Measurements from ENCODE around the gene SERPINA10. TPM values are rescaled to one million over a fixed set of nuclear protein-coding genes. Genes with fewer than 3 reads are reported as not detected.
"Not testable (repeated sequence)": the region's sequence is repeated elsewhere in the genome, so short reads cannot be mapped to it uniquely, and the experiment has no call there.

The SERPINA10 gene
- total RNA-seq, 8 experiments from 2014 or later = 0.25 to 1.9 (median 0.43) TPM

DNA sequence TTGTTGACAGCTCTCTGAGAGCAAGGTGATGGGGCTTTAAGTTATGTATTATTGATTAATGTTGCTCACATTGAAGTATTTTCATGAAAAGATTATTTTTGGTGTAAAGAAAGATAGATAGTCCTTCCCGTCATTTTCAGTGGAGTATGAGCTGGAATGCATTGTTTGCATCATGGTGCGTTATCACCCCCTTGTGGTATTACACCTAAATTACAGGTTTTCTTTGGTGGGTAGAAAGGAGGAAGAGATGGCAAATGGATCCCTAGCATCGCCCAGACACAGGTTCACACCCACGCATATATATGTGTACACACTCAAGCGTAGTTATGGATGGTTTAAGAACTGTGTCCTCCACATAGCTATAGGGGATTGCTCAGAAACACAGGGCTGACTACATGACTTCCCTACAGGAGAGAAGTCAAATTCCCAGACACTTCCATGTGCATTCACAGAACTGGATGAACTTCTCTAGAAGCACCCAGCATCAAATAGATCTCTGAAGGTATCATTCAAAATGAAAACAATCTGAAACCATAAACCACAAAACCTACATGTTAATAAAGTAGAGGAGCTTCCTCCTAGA is 14.4 kb upstream of the SERPINA10 start:
- Histone ChIP-seq H3K27ac (no peak overlapping the region), H3K4me3 (no peak overlapping the region), H3K4me1 (replicated peaks in 1 of 2) (no peaks in the 10 kb centered on the region)
- WGBS, 10 experiments = 0 to 76% (median 41%) methylated on average over 1 to 5 of the region's 5 CpGs; no CpG with 5 or more reads in 4 of the 10 experiments
- peak in 1 of 8 experiments; percentile 32 for ATAC-seq (replicated peaks in 6 of 8)
- in situ Hi-C loops (cut with MboI; ENCODE audit: low pct_unique_long_range_greater_than_20kb in 2 of 9, low sequenced_read_pairs in 9 of 9, unreplicated experiment in 9 of 9) = no loop called here

DNA sequence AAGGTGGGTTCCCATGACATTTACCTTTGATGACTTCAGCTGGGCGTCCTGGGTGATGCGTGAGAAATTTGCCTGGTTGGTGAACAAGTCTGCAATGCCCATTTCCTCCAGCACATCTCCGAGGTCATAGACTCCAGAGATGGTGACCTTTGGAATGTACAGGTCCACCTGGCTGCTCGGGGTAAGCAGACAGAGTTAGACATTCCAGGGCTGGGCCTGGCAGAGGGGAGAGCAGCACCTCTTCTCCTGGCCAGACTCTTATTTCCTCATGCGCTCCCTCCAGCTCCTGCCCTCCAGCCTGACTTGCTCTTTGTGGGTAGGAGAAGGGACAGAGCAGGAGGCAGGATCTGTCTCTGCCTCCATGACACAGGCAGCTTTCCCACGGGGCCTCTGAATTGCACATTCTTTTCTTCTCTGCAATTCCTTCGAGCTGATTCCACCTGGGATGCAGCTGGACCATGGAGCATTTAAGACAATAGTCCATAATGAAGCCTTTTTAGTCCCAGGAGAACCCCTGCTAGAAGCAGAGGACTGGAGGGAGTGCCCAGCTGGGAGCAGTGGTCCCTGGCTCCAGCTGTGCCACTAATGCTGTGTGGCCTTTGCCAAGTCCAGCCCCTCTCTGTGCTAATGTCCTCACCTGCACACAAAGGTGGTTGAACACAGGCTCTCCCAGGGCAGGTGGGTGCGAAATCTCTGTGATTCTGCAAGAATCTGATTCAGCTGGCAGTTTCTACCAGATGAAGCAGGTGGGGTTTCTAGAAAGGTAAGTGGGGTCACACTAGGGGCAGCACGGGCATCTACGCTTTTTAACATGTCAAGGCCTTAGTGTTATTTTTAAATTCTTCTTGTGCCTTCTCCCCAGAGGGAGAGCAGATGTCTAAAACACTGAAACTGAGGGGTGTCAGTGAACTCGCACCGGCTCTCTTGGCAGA is 13.2 kb upstream of the SERPINA10 start:
- in situ Hi-C loops (cut with MboI; ENCODE audit: low pct_unique_long_range_greater_than_20kb in 2 of 9, low sequenced_read_pairs in 9 of 9, unreplicated experiment in 9 of 9) = no loop called here
- Histone ChIP-seq H3K27ac (no peak overlapping the region), H3K4me3 (no peak overlapping the region), H3K4me1 (replicated peaks in 1 of 2) (no peaks in the 10 kb centered on the region)
- WGBS, 10 experiments = 38 to 90% (median 52%) methylated on average over 2 to 7 of the region's 12 CpGs; no CpG with 5 or more reads in 3 of the 10 experiments
- ATAC-seq (replicated peaks in 6 of 8) = no peak

DNA sequence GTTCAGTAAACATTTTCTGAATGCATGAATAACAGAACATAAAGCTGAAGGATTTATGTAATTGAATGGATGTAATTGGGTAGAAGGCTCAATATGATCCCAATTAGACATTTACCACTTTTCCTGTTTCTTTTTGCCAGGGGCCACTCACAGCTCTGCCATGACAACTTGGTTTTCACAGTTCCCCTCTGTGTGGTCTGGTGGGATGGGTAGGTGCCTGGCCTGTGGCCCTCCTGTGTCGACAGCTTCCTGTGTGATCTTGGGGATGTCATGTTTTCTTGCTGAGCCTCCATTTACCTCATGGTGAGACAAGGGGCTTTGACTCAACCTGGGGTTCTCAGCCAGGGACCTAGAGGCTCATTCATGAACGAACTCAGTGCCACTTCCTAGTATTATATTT is 12.6 kb upstream of the SERPINA10 start:
- no peak overlapping the region for H3K4me3 ChIP-seq
- H3K4me1 ChIP-seq (replicated peaks in 1 of 2) = no peaks in the 10 kb centered on the region
- 14 to 83% (median 60%) methylated on average over 1 of the region's 2 CpGs; no CpG with 5 or more reads in 7 of the 10 experiments for WGBS, 10 experiments
- no peak overlapping the region for H3K27ac ChIP-seq
- in situ Hi-C loops (cut with MboI; ENCODE audit: low pct_unique_long_range_greater_than_20kb in 2 of 9, low sequenced_read_pairs in 9 of 9, unreplicated experiment in 9 of 9) = no loop called here
- ATAC-seq (replicated peaks in 6 of 8) = no peak

DNA sequence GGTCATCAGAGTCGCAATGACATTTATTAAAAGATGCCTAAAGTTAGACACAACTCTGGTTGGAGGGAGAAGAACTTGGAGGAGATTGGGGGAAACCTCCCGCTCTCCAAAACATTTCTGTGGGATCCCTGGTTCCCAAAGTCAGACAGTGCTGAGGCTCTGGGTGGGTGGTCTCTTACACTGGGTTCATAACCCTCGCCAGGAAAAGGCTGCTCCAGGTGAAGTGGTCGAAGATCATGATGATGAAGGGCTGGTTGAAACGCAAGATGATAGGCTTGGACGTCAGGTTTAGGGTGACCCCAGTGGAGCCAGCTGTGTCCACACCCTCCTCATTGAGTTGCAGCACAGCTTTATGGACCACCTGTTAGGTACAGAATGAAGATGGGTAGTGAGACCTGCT is 11.2 kb upstream of the SERPINA10 start:
- Histone ChIP-seq H3K4me3 (no peak overlapping the region), H3K4me1 (replicated peaks in 1 of 2) (no peaks in the 10 kb centered on the region), H3K27ac (no peak overlapping the region)
- WGBS, 10 experiments = 60 to 100% (median 93%) methylated on average over 1 to 3 of the region's 6 CpGs; no CpG with 5 or more reads in 5 of the 10 experiments
- in situ Hi-C loops (cut with MboI; ENCODE audit: low pct_unique_long_range_greater_than_20kb in 2 of 9, low sequenced_read_pairs in 9 of 9, unreplicated experiment in 9 of 9) = no loop called here
- ATAC-seq (replicated peaks in 6 of 8) = no peak

DNA sequence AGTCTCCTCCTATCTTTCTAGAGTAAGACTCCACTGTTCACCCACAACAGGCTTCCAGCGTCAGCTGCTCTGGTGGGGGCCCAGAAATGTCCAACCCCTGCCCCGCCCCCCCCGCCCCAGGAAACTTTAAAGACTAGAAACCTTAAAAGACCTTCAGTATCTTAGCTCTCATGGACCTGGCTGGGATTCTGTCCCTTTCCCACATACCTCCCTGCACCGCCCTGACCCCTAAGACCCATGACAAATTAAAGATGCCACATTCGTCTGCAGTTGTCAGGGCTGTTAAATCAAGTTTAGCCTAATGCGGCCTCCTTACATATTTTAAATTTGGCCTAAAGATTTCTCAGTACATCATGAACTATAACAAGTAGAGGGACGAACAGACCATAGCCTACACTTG is 10.0 kb upstream of the SERPINA10 start:
- no peak overlapping the region for H3K27ac ChIP-seq
- WGBS, 10 experiments = 23 to 100% (median 76%) methylated on average over 1 to 3 of the region's 7 CpGs; no CpG with 5 or more reads in 2 of the 10 experiments
- H3K4me3 ChIP-seq = no peak overlapping the region
- no peaks in the 10 kb centered on the region for H3K4me1 ChIP-seq (replicated peaks in 1 of 2)
- in situ Hi-C loops (cut with MboI; ENCODE audit: low pct_unique_long_range_greater_than_20kb in 2 of 9, low sequenced_read_pairs in 9 of 9, unreplicated experiment in 9 of 9) = no loop called here
- no peak for ATAC-seq (replicated peaks in 6 of 8)

DNA sequence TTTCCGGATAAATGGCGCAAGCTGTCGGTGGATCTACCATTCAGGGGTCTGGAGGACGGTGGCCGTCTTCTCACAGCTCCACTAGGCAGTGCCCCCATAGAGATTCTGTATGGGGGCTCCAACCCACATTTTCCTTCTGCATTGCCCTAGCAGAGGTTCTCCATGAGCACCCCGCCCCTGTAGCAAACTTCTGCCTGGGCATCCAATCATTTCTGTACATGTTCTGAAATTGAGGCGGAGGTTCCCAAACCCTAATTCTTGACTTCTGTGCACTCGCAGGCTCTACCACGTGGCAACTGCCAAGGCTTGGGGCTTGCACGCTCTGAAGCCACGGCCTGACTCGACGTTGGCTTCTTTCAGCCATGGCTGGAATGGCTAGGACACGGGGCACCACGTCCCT is 5.1 kb upstream of the SERPINA10 start:
- WGBS, 10 experiments = 65 to 100% (median 90%) methylated on average over 1 to 9 of the region's 15 CpGs; no CpG with 5 or more reads in 4 of the 10 experiments
- in situ Hi-C loops (cut with MboI; ENCODE audit: low pct_unique_long_range_greater_than_20kb in 2 of 9, low sequenced_read_pairs in 9 of 9, unreplicated experiment in 9 of 9) = no loop called here
- ATAC-seq (replicated peaks in 6 of 8) = no peak
- no peak overlapping the region for H3K27ac ChIP-seq
- no peak overlapping the region for H3K4me3 ChIP-seq
- no peaks in the 10 kb centered on the region for H3K4me1 ChIP-seq (replicated peaks in 1 of 2)

DNA sequence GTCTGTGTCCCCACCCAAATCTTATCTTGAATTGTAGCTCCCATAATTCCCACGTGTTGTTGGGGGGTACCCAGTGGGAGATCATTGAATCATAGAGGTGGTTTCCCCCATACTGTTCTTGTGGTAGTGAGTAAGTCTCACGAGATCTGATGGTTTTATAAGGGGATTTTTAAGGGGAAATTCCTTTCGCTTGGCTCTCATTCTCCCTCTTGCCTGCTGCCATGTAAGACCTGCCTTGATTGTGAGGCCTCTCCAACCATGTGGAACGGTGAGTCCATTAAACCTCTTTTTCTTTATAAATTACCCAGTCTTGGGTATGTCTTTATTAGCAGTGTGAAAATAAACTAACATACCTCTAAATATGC is 3.1 kb upstream of the SERPINA10 start:
- 0 to 100% (median 75%) methylated on average over 1 to 4 of the region's 4 CpGs; no CpG with 5 or more reads in 4 of the 10 experiments for WGBS, 10 experiments
- H3K4me3 ChIP-seq; H3K27ac ChIP-seq; in situ Hi-C loops (cut with MboI; ENCODE audit: low pct_unique_long_range_greater_than_20kb in 2 of 9, low sequenced_read_pairs in 9 of 9, unreplicated experiment in 9 of 9); ATAC-seq (replicated peaks in 6 of 8); H3K4me1 ChIP-seq (replicated peaks in 1 of 2): not testable (repeated sequence)

DNA sequence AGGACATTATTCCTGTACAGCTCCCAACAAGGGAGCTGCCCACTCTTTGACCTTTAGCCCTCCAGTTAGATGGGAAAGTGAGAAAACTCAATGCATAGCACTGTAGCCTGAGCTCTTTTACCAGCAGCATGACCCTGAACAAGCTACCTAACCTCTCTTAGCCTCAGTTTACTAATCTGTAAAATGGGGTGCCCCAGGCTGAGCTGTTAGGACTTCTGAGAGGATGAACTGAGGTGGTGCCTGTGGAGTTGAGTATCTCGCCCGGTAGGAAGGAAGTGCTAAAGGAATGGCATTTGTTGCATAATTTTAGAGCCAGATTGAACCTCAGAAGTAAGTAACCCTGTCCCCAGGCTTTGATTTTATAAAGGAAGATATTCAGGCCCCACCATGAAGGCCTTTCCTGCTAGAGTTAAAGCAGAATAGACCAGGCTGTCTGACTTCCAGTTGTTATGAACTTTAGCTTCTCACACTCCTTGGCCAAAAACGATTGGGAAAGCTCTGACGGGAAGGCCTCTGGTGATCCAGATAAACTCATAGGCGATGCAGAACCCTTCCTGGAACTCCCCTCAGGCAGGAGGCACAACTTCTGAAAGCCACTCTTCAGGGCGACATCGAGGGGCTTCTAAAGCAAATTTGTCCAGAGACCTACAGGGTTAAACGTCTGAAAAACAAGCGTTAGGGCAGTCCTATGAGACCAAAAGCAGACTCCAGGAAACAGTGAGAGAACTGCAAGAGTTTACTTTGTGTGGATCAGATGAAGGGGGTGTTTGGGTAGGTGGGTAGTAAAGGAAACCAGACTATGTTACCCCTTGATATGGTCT is 2.5 kb upstream of the SERPINA10 start:
- in situ Hi-C loops (cut with MboI; ENCODE audit: low pct_unique_long_range_greater_than_20kb in 2 of 9, low sequenced_read_pairs in 9 of 9, unreplicated experiment in 9 of 9) = no loop called here

DNA sequence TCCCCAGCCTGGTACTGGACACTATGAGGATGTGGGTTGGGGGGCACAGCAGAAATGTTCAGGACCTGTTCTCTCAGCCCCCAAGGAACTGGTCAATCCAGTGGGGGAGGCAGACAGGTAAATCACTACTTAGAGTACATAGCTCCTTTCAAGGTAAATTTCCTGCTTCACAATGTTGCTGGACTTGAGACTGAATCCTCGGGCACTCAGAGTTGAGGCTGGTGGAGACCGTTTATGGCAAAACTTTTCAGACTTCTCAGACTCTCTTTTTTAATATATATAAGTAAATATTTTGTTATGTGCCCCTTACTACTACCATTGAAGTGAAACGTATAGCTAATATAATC is 483 bp upstream of the SERPINA10 start:
- 0 to 100% (median 89%) methylated on average over 1 to 3 of the region's 3 CpGs; no CpG with 5 or more reads in 1 of the 10 experiments for WGBS, 10 experiments
- ATAC-seq (replicated peaks in 6 of 8) = no peak

More for the DNA sequence above, 2.5 kb upstream of the SERPINA10 start:
- WGBS, 10 experiments = 49 to 100% (median 88%) methylated on average over 2 to 7 of the region's 9 CpGs; no CpG with 5 or more reads in 3 of the 10 experiments
- no peak overlapping the region for H3K27ac ChIP-seq
- H3K4me1 ChIP-seq (replicated peaks in 1 of 2) = no peaks in the 10 kb centered on the region
- no peak overlapping the region for H3K4me3 ChIP-seq
- no peak for ATAC-seq (replicated peaks in 6 of 8)

DNA sequence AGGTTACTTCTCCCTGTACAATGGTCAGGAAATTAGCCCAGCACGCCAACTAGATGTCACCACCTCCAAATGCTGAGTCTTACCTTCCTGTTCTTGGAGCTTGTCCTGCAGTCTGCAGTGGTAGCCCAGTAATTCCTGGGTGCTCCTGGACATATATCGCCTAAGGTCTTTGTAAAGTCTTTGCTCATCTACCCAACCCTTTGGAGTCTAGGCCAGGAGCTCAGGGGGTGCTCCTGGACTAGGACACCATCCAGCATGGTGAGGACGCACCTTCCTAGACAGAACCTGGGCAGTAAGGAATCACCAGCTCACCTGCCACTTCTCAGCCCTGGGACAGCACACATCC is 569 bp downstream of the SERPINA10 start:
- no peak overlapping the region for H3K27ac ChIP-seq
- H3K4me3 ChIP-seq = no peak overlapping the region
- no peaks in the 10 kb centered on the region for H3K4me1 ChIP-seq (replicated peaks in 1 of 2)
- in situ Hi-C loops (cut with MboI; ENCODE audit: low pct_unique_long_range_greater_than_20kb in 2 of 9, low sequenced_read_pairs in 9 of 9, unreplicated experiment in 9 of 9) = no loop called here
- WGBS, 10 experiments = 83 to 100% (median 100%) methylated on average over 1 to 2 of the region's 3 CpGs; no CpG with 5 or more reads in 4 of the 10 experiments
- ATAC-seq (replicated peaks in 6 of 8) = peak in 1 of 8 experiments; percentile 7

More for the DNA sequence above, 483 bp upstream of the SERPINA10 start:
- Histone ChIP-seq H3K4me3 (no peak overlapping the region), H3K4me1 (replicated peaks in 1 of 2) (no peaks in the 10 kb centered on the region), H3K27ac (no peak overlapping the region)
- in situ Hi-C loops (cut with MboI; ENCODE audit: low pct_unique_long_range_greater_than_20kb in 2 of 9, low sequenced_read_pairs in 9 of 9, unreplicated experiment in 9 of 9) = no loop called here

DNA sequence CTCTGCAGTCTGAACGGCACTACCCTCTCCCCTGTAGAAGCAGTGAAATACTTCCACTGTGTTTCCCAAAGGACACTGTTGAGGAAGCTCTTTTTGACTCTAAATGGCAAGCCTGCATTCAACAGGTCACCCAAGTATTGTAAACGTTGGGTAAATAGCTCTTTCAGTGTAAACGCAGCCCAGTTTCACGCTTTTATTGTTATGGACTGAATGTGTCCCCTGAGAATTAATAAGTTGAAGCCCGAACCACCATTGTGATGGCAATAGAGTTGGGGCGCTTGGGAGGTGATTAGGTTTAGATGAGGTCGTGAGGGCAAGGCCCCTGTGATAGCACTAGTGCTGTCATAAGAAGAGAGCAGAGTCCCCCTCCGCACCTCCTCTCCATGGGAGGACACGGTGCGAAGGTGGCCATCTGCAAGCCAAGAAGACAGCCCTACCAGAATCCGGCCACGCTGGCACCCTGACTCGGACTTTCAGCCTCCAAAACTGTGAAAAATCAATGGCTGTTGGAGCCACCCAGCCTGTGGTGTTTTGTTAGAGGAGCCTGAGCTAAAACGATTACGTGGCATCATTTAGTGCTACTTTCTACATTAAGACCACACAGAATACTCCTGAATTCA is 1.1 kb downstream of the SERPINA10 start:
- in situ Hi-C loops (cut with MboI; ENCODE audit: low pct_unique_long_range_greater_than_20kb in 2 of 9, low sequenced_read_pairs in 9 of 9, unreplicated experiment in 9 of 9) = no loop called here
- no peak overlapping the region for H3K27ac ChIP-seq
- no peak overlapping the region for H3K4me3 ChIP-seq
- H3K4me1 ChIP-seq (replicated peaks in 1 of 2) = no peaks in the 10 kb centered on the region
- no peak for ATAC-seq (replicated peaks in 6 of 8)
- WGBS, 10 experiments = 37 to 95% (median 64%) methylated on average over 2 to 14 of the region's 15 CpGs; no CpG with 5 or more reads in 2 of the 10 experiments

DNA sequence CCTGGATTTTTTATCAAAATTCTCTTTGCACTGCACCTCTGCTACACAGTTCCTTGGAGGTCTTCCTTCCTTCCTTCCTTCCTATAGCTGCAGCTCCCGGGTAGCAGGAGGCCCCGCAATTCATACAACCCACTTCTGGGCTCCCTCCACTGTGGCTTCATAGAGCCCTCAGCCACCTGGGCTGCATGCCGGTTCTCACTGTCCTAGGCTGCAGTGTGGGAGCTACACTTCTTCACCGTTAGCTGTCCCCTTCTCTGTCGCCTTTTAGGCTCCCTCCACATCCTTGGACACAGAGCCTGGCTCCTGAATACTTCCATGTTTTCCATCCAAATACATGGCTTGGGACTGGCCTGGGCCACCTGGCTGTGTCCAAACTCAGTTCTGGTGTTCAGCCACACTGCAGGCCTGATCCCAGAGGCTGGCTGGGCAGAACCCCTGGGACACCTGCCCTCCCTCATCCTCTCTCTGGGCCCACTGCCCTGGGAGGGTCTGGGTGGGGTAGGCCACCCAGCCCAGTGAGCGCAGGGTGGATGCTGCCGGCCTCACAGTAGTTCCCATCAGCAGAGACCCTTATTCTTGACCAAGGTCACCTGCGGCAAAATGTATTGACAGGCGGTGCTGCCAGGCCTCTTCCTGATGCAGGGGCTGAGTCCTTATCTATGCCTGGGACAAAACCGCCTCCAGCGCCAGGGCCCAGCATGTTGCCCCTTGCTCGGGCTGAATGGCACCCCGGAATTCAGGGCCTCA is 1.7 kb downstream of the SERPINA10 start:
- no peak overlapping the region for H3K27ac ChIP-seq
- H3K4me3 ChIP-seq = no peak overlapping the region
- WGBS, 10 experiments = 49 to 100% (median 96%) methylated on average over 2 to 6 of the region's 13 CpGs; no CpG with 5 or more reads in 6 of the 10 experiments
- no peaks in the 10 kb centered on the region for H3K4me1 ChIP-seq (replicated peaks in 1 of 2)
- no peak for ATAC-seq (replicated peaks in 6 of 8)
- in situ Hi-C loops (cut with MboI; ENCODE audit: low pct_unique_long_range_greater_than_20kb in 2 of 9, low sequenced_read_pairs in 9 of 9, unreplicated experiment in 9 of 9) = no loop called here

Data from motor neuron (in vitro differentiated cells).